GM18498 (cell line): ENCODE data around the gene KIF24.
A peak's percentile ranks its signal among the peaks of the same experiment; 100 is the strongest.
"Not testable (repeated sequence)": the region's sequence is repeated elsewhere in the genome, so short reads cannot be mapped to it uniquely, and the experiment has no call there.

Experiments used
- ATAC-seq: cut with Tn5 transposase; IDR thresholded peaks from one replicate; pipeline ENCODE4 v1.9.1; 2021; ENCODE audit warnings: mild to moderate bottlenecking, moderate library complexity; ENCODE audit not compliant: unreplicated experiment

Gene KIF24, protein sequence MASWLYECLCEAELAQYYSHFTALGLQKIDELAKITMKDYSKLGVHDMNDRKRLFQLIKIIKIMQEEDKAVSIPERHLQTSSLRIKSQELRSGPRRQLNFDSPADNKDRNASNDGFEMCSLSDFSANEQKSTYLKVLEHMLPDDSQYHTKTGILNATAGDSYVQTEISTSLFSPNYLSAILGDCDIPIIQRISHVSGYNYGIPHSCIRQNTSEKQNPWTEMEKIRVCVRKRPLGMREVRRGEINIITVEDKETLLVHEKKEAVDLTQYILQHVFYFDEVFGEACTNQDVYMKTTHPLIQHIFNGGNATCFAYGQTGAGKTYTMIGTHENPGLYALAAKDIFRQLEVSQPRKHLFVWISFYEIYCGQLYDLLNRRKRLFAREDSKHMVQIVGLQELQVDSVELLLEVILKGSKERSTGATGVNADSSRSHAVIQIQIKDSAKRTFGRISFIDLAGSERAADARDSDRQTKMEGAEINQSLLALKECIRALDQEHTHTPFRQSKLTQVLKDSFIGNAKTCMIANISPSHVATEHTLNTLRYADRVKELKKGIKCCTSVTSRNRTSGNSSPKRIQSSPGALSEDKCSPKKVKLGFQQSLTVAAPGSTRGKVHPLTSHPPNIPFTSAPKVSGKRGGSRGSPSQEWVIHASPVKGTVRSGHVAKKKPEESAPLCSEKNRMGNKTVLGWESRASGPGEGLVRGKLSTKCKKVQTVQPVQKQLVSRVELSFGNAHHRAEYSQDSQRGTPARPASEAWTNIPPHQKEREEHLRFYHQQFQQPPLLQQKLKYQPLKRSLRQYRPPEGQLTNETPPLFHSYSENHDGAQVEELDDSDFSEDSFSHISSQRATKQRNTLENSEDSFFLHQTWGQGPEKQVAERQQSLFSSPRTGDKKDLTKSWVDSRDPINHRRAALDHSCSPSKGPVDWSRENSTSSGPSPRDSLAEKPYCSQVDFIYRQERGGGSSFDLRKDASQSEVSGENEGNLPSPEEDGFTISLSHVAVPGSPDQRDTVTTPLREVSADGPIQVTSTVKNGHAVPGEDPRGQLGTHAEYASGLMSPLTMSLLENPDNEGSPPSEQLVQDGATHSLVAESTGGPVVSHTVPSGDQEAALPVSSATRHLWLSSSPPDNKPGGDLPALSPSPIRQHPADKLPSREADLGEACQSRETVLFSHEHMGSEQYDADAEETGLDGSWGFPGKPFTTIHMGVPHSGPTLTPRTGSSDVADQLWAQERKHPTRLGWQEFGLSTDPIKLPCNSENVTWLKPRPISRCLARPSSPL (N-terminal part only)

GRCh38 chr9:34328987-34329832, at the start of gene KIF24, which contains the start of gene NUDT2:
Gene KIF24, minus strand, starts transcription at chr9:34329268. Its CDS starts 17,922 bp downstream, at chr9:34311346.
Gene NUDT2, plus strand, starts transcription at chr9:34329569. Its CDS starts 9,471 bp downstream, at chr9:34339040.
- peak; percentile 94 for ATAC-seq

GRCh38 chr9:34378376-34379060, 49.5 kb upstream of the KIF24 start:
- no peak for ATAC-seq

DNA sequence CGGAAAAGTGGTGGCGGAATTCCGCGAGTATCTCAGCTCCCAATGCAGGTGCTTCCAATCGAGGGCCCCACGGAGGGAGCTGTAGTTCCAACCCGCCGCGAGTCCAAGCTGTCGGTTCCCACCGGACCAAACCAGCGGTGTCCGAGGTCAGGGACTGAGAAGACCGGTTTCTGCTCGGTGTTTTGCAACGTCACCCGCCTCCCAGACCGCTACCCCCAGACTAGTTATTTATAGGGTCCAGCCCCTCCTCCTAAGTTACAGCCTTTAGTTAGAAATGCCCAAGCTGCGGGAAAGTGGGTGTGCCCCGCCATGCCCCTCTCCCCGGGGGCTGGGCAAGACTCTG, 48.3 kb upstream of the KIF24 start:
- ATAC-seq = no peak

- peak; percentile 86 for ATAC-seq
Observed at GRCh38 chr9:34376596-34377403, 47.7 kb upstream of the KIF24 start, which contains the start of gene MYORG. Gene MYORG, minus strand, starts transcription at chr9:34376898. Its CDS starts 3,955 bp downstream, at chr9:34372943.

GRCh38 chr9:34375901-34376595, 47.0 kb upstream of the KIF24 start:
- ATAC-seq = peak; percentile 26

GRCh38 chr9:34374905-34375552, 46.0 kb upstream of the KIF24 start:
- no peak for ATAC-seq

- ATAC-seq = no peak
Observed at GRCh38 chr9:34374339-34374738, 45.3 kb upstream of the KIF24 start.

GRCh38 chr9:34373749-34374148, 44.7 kb upstream of the KIF24 start:
- no peak for ATAC-seq

DNA sequence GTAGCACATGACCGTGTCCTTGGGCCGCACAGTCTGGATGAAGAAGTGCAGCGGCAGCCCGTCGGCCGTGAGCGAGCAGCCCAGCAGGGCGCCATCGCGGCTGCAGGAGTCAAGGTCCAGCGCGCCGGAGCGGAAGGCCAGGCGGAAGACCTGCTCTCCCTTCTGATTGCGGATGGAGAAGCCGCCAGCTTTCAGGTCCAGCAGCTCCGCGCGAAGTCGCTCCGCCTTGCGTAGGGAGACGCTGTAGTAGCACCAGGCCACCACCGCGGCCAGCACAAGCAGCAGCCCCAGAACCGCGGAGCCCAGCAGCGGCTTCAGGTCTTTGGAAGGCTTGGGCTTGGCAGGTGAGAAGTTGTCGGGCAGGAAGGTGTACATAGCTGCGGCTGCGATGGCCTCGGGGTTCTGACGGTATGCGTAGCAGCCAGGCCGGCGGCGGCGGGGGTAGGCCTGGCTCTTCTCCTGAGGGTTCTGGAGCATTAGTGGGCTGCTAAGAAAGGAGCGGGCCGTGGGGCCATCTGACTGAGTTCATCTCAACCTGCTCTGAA, 43.5 kb upstream of the KIF24 start:
- ATAC-seq = no peak

DNA sequence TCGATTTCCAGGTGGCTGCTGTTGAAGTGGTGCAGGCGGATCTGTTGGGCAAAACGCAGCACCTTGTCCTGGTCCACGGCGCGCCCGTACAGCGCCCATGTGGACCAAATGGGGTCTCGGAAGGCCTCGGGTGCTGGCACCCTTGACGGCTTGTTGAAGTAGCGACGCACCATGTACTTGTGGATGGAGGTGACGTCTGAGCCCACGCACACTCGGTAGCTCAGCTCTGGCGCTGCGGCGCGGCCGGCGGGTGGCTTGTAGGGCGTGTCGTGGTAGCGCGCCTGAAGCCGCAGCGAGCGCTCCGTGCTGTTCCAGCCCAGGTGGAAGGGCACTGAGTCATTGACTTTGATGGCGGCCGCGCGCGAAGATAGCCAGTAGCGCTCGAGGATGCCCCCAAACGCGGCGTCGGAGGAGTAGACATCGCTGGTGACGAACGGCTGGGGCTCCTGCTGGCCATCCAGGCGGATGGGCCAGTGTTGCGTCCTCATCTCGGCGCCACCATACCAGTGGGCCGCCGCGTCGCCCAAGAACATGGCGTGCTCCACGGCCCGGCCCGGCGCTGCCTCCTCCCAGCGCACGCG, 42.9 kb upstream of the KIF24 start:
- no peak for ATAC-seq

GRCh38 chr9:34370970-34371880, 42.2 kb upstream of the KIF24 start:
- ATAC-seq = no peak

DNA sequence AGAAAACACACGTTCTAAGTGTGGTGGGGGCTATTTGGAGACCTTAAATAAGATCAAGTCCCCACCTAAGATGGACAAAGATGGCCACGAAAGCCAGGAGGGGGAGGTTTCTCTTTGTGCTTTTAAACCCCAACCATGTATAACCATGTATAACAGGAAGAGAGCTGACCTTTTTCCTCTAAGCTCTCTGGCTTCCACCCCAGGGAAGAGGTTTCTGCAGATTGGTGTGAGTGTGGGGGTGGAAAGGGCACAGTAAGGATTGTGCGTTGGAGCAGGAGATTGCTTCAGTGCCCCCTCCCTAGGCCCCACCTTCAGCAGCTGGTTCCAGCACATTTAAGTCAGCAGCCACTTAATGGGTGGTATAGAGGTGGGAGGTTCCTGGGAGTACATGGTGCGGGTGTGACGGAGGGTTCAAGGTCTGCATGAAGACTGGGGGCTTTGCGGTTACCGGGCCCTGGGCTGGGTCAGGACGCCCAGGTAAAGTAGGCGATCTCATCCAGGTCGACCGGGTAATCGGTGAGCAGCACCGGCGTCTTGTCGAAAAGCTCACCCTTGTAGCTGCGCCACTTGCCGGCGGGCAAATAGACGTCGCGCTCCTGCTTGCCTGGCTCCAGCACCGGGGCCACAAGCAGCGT, 41.4 kb upstream of the KIF24 start:
- no peak for ATAC-seq

GRCh38 chr9:34369636-34370035, 40.6 kb upstream of the KIF24 start:
- no peak for ATAC-seq

DNA sequence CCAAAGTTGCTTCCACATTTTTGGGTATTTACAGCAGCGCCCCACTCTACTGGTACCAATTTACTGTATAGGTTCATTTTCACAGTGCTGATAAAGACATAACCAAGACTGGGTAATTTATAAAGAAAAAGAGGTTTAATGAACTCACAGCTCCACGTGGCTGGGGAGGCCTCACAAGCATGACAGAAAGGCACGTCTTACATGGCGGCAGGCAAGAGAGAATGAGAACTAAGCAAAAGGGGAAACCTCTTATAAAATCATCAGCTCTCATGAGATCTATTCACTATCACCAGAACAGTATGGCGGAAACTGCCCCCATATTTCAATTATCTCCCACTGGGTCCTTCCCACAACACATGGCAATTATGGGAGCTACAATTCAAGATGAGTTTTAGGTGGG, 39.7 kb upstream of the KIF24 start:
- not testable (repeated sequence) for ATAC-seq

GRCh38 chr9:34367751-34368410, 38.8 kb upstream of the KIF24 start:
- ATAC-seq = not testable (repeated sequence)
